AG04449 (cell line): Measurements from ENCODE around the gene GAP43.

Source experiments
- CTCF ChIA-PET: fragments of 350-600 bp; formaldehyde crosslinking; extraction: SDS; loops from one replicate; lab custom pipeline; 2021; ENCODE audit warnings: antibody characterized with exemption; lab: Yijun Ruan, JAX
- POLR2A ChIA-PET: fragments of 400-600, 350-600 bp; formaldehyde crosslinking; extraction: SDS; loops from one replicate; lab custom pipeline; 2020; ENCODE audit warnings: antibody characterized with exemption, inconsistent platforms; lab: Yijun Ruan, JAX
- DNase-seq: peaks from one replicate; pipeline ENCODE4 v3.0.0-alpha.2; 2010; ENCODE audit warnings: low read depth, low spot score
- H3K4me3 ChIP-seq: 2 replicates; pipeline ENCODE4 v1.5.1; 2011; ENCODE audit warnings: low read depth, mild to moderate bottlenecking, control low read depth, low read length
- CTCF ChIP-seq: IDR thresholded peaks from one replicate; pipeline ENCODE4 v1.5.1; 2011; ENCODE audit warnings: mild to moderate bottlenecking, moderate library complexity, low read length, control low read depth, inconsistent platforms; ENCODE audit not compliant: insufficient read depth; ENCODE audit errors: missing control alignments

Gene GAP43

GRCh38 chr3:115623044-115623868 is at the start of gene GAP43:
GAP43 (plus strand) TSS chr3:115623510; CDS start chr3:115623690, 180 bp downstream.
- TF ChIP-seq CTCF: no peak
- peak within 1 kb of the TSS; percentile 52 for H3K4me3 ChIP-seq
- CTCF ChIA-PET: interaction anchor here (1.0 to 1.4 kb wide), 4 partner anchors 14 to 405 kb away, joined by 3 read pairs; no protein-coding TSS in a partner anchor
- DNase-seq: peak; percentile 70
- POLR2A ChIA-PET: no interaction called here

DNA sequence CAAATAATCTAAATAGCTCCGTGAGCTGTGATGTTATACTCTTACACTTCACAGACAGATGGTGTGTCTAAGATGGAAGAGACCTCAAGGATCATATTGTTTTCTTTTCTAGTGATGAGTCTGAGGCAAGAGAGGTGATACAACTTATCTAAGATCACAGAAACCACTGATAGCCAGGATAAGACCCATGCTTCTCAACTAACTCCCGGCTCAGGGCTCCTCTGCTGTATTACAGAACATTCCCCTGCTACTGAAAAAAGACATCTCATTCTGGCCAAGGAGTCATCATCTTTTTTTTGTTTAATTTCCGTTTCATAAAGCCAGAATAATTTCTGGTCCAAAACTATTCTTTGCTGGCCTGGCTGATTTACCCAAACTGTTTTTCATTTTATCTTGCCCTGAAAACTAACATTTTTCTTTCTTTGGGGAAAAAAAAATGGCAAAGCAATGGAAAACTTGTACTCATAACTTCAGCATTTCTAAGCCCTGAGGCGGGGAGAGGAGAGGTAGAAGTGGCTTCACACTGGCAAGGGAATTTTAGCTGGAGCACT is 46.9 kb upstream of the GAP43 start:
- no peak for TF ChIP-seq CTCF
- ChIA-PET POLR2A (no interaction called here), CTCF (interaction anchor here (1.2 kb wide), 1 partner anchor 359 kb away, joined by 3 read pairs; no protein-coding TSS in a partner anchor)
- no peak for DNase-seq
- H3K4me3 ChIP-seq: no peak overlapping the region

DNA sequence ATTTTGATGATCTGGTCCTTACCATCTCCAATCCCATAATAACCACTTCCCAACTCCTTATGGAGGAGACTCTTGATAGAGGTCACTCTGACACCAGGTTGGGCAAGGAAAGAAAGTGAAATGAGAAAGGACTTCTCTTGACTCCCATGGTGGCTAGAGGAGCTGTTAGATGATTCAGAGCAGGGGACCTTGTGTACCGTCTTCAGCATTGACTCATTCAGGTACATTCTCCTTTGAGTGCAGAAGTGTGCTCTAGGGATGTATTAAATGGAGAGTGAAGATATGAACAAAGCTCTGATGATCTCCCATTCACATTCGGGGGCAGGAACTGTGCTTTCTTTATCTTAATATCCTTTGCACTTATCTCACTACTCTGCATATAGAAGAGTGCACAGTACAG is 46.3 kb upstream of the GAP43 start:
- no peak for TF ChIP-seq CTCF
- DNase-seq: no peak
- ChIA-PET CTCF (interaction anchor here (1.2 kb wide), 1 partner anchor 360 kb away, joined by 3 read pairs; no protein-coding TSS in a partner anchor), POLR2A (no interaction called here)
- no peak overlapping the region for H3K4me3 ChIP-seq

- POLR2A ChIA-PET: no interaction called here
- no peak overlapping the region for H3K4me3 ChIP-seq
- TF ChIP-seq CTCF: no peak
- no peak for DNase-seq
- CTCF ChIA-PET: no interaction called here
Measured at GRCh38 chr3:115578331-115578730, 45.0 kb upstream of the GAP43 start.

- no peak for TF ChIP-seq CTCF
- H3K4me3 ChIP-seq: no peak overlapping the region
- ChIA-PET CTCF (no interaction called here), POLR2A (interaction anchor here (0.5 kb wide), 1 partner anchor 435 kb away, joined by 4 read pairs; no protein-coding TSS in a partner anchor)
- DNase-seq: peak; percentile 17
Measured at GRCh38 chr3:115580566-115580965, 42.7 kb upstream of the GAP43 start.
